Peyer's patch (tissue), 4 donors: Measurements from ENCODE around the gene PRXL2B.

ENCODE experiments used
- CTCF ChIP-seq, 6 experiments: fragments of 450-650 bp in 4 of 6; fragments of 200-600 bp in 2 of 6; sonication (generic) in 1 of 6; IDR thresholded peaks; one replicate each; pipeline ENCODE4 v1.5.1; 2017 to 2019; ENCODE audit warnings: antibody characterized with exemption in 6 of 6, mild to moderate bottlenecking in 3 of 6, moderate library complexity in 1 of 6
- POLR2A ChIP-seq, 2 donors: fragments of 450-650 bp; IDR thresholded peaks; one replicate each; pipeline ENCODE4 v1.5.1; 2017; ENCODE audit warnings: antibody characterized with exemption in 2 of 2, mild to moderate bottlenecking in 2 of 2, moderate library complexity in 2 of 2

- TF ChIP-seq CTCF (IDR thresholded peaks at IDR 0.05) (no peak), POLR2A (IDR thresholded peaks at IDR 0.05) (no peak)
Observed at GRCh38 chr1:2617971-2618470, 31.4 kb downstream of the PRXL2B start.
